HG03558 (cell line): ENCODE measurements around the gene KCNJ12.
"Not testable (repeated sequence)": the region's sequence is repeated elsewhere in the genome, so short reads cannot be mapped to it uniquely, and the experiment has no call there.

Experiments
- ATAC-seq: cut with Tn5 transposase; IDR thresholded peaks from one replicate; pipeline ENCODE4 v1.9.1; 2021; ENCODE audit warnings: moderate number of reproducible peaks; ENCODE audit not compliant: unreplicated experiment; ENCODE audit errors: extremely low read depth

Gene KCNJ12

DNA sequence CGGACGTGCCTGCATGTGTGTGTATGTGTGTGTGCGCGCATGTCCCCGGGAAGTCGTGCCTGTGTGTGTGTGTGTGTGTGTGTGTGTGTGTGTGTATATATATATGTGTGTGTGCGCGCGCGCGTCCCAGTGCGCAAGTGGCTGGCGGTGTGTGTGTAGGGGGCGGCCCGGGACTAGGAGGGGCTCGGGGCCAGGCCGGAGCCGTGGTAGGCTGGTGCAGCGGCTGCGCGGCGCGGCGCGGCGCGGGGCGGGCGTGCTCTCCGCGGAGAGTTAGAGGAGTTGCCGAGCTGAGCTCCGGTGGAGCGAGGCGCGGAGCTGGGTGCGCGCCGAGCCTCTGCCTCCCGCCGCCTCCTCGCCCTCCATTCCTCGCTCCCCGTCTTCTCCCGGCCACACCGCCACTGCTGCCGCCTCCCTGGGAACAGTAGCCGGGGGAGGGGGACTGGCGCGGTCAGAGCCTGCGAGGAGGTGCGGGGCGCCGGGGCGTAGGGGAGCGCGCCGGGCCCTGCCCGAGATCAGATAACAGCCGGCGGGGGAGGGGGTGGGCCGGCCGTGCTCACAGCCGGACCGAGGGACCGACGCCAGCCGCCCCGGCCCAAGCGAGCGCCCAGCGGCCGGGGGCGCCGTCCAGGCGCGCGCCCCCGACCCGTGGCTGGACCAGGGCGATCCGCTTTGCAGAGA, at the start of gene KCNJ12:
Gene KCNJ12 (plus strand): TSS at position 277 of the 678 bp plus-strand sequence. CDS start 38,986 bp downstream, outside the sequence.
- ATAC-seq, result no peak

DNA sequence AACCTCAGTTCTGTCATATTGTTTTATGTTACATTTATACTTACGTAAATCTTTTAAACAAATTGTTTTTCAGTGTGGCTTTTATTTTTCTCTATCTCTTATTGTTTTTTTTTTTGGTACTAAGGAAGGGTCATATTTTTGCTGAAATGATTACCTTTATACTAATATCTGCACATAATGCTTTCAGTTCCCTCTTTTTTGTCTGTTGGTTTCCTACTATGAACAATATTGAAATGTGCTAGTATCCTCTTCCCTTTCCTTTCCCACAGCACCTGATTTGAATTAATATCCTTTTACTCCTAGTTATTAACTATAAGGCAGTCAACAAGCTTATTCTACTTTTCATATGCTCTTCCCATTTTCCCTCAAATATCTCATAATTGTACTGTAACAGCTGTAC, 48.2 kb upstream of the KCNJ12 start:
- ATAC-seq, result not testable (repeated sequence)

DNA sequence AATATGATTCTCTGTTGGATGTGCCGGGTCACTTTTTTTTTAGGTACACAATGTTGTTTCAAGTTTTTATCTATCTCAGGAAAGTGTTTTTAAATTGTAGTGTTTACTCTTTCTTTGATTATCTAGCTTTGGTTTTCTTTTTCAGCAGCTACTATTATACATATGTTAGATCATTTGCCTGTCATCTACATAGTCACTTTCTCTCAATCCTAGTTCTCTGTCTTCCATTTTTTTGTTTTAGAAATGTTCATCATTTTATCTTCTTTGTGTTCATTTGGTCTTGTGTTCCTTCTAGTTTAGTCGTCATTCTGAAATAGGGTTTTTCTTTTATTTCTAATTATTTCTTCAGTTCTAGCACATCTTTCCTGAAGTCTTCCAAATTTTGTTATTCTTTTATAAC, 47.4 kb upstream of the KCNJ12 start:
- ATAC-seq, result not testable (repeated sequence)

DNA sequence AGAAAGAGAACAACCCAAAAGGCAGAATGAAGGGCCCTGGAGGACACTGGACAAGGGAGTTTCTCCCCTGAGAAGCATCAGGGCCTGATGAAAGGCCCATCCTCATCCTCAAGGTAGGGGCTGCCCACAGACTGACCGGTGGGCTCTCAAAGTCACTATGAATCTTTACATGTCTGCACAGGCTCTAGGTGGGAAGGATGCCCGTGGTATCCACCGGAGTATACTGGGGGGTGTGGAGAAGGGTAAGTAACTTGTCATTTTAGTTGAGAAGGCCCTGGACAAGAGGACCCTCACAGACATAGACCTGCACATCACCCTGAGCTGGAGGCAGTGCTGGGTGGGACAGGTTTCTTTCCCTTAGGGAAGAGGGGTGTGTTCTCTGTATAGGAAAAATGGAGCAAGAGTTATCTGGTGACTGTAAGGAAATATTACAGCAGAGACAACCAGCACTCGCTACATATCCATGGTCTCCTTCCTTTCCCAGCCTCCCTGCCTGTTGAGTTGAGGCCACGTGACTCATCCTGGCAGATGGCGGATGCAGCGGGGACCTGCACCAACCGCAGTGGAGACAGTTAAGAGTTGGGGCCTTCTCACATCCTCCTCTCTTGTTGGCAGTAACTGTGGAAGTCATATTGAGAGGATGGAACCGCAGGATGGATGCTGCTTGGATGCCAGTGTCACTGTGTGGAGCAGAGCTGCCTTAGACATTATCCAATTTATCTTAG, 45.6 kb upstream of the KCNJ12 start:
- no peak for ATAC-seq

DNA sequence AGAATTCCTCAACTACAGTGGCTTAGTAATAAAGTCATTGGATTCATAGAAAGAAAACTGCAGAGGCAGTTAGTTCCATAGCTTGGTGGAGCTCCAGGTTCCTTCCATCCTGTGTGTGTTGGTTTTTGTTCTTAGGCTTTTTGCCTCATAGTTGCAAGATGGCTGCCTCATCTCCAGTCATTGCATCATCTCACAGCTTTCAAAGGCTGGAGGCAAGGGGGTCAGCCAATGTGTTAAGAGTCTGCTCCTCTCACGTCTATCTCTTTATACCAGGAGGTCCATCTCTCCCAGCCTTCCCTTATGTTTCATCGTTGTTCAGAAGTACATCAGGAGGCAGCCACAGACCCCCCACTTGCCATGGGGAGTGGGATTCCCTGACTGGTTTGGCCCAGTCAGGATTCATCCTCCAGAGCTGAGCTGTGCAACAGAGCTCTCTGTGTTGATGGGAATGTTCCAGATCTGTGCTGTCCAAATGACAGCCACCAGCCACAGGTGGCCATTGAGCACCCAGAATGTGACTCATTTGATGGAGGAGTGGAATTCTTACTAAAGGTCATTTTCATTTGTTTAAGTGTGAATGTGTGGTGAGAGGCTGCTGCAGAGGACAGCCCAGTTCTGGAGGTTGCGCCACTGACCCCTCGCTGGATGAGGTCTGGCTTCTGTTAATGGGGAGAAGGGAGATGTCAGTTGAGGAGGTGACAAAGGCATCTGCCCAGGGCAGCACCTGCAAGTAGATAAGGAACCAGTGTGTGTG, 39.4 kb upstream of the KCNJ12 start:
- not testable (repeated sequence) for ATAC-seq

DNA sequence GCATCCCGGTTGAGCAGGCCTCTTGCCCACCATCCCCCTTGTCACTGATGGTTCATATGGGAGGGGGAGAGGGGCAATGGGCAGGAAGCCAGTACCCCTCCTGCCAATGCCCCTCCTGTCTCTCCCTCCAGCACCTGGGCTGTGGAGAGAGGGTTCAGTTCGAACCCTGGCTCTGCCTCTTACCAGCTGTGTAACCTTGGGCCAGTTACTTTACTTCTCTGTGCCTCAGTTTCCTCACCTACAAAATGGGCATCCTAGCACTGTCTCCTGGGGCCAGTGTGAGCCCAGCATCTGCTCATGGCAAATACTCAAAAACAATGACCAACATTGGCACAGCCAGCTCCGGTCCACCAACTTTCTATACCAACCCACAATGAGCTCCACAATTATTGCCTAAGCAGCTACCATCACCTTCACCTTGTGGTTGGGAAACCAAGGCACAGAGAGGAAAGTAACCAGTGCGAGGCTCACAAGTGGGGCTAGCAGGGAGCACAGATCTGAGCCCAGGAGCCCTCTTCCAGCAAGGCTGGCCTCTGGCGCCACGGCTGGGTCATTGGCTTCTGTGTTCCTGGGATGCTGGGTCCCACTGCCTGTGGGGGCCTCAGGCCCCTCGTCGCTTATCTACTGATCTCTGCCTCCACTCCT, 38.1 kb upstream of the KCNJ12 start:
- ATAC-seq, result not testable (repeated sequence)

DNA sequence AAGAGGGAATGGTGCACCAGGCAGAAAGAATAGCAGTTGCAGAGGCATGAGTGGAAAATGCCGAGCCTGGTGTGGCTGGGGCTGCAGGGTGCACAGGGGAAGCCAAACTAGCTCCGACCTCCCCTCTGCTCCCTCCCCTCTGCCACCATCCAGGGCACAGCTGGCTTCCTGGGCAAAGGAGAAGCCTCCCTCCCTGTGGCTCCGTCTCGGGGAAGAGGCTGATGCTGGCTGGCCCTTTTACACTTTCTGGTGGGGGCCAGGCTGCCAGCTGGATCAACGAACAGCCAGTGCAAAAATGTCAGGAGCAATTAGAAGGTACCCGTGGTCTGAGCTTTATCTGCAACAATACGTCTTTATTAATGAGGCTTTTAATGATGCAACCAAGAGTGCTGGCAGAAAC, 37.1 kb upstream of the KCNJ12 start:
- no peak for ATAC-seq

DNA sequence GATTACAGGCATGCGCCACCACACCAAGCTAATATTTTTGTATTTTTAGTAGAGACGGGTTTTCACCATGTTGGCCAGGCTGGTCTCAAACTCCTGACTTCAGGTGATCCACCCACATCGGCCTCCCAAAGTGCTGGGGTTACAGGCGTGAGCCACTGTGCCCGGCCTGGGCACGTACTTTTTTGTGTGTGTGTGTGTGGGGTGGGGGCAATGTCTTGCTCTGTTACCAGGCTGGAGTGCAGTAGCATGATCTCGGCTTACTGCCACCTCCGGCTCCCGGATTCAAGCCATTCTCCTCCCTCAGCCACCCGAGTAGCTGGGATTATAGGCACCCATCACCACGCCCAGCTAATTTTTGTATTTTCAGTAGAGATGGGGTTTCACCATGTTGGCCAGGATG, 36.6 kb upstream of the KCNJ12 start:
- not testable (repeated sequence) for ATAC-seq

DNA sequence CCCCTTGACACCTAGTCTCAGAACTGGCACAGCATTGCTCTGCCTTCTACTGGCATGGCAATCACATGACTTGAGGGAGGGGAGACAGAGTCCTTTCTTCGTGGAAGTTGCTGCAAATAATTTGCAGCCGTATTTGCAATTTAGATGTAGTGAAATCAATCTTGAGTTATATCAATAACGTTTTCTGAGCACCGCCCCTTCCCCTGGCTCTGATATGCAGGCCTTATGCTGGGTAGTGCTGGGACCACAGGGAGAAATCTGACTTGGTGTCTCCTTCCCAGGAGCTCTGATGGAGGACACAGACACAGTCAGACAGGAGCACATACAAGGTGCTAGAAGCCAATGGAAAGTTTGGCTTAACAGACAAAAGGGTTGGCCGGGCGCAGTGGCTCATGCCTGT, 35.8 kb upstream of the KCNJ12 start:
- not testable (repeated sequence) for ATAC-seq

DNA sequence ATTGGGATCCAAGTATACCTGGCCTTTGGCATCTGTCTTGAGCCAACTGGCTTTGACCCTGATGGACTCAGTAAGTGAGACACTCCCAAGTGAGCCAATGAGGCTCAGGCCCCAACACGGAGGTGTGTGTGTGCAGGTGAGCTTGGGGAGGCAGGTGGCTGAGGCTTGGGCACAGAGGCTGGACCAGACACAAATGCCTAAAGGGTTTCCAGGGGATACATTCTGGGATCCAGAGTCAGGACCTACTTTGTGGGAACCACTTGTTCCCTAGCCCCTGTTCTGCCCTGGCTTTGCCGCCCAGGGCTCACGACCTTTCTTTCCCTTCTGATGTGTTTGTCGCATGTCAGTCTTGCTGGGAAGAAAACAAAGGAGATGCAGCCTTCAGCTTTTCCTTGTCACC, 34.9 kb upstream of the KCNJ12 start:
- not testable (repeated sequence) for ATAC-seq

DNA sequence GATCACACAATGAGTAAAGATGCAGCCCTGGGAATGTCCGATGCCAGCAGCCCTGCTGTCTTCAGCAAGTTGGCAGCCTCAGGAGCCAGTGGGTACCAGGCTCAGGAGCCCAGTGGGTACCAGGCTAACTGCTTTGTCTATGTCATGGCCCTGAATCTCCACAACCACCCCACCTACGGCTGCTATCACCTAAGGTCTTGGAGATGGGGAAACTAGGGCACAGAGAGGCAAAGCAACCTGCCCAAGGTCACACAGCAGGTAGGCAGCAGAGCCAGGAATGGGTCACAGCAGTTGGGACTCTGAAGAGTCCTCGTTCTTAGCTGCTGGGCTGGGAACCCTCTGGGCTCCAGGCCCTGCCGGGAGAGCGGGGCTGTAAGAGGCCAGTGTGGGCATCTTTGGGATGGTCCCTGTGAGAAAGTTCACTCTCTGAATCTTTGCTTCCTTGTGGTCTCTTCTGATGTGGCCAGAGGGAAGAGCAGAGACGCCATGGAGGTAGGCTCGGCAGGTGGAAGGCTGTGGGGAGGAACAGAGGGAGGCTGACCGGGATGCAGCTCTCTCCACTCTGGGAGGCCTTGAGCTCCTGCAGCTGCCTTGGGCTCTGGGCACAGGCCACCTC, 34.1 kb upstream of the KCNJ12 start:
- ATAC-seq, result not testable (repeated sequence)

DNA sequence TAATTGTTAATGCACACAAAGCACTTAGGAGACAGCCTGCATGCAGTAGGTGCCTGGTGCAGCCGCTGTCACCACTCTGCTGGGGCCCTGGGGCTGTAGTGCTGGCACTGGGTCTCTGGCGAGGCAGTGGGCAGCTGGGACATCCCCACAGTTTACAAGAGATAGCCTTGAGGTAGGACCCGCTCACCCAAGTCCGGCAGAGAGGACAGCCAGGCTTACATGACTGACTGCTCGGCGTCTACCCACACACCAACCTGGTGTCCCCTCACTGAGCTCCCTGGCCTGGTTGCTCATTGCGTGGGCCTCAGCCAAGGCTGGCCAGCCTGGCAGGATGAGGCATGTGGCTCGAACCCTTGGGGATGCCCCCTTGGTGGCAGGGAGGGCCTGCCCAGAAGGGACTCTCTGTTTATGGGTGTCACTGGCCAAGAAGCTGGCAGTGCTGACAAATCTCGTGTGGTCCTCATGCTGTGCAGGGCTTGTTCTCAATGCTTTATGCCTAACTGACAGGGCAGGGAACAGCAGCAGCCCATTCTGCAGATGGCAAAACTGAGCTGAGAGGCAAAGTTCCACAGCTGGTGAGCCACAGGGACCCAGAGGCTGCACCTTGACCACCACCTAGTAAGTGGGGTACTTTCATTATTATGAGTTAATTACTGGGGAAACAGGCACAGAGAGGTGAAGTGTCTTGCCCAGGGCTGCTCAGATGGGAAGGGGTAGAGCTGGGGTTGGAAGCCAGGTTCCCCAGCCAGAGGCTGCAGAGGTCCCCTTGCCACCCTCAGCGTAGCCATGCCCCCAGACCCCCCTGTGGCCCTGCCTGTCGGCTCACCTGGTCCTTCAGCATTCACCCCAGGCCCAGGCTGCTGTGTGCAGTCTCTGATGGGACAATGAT, 32.9 kb upstream of the KCNJ12 start:
- not testable (repeated sequence) for ATAC-seq

DNA sequence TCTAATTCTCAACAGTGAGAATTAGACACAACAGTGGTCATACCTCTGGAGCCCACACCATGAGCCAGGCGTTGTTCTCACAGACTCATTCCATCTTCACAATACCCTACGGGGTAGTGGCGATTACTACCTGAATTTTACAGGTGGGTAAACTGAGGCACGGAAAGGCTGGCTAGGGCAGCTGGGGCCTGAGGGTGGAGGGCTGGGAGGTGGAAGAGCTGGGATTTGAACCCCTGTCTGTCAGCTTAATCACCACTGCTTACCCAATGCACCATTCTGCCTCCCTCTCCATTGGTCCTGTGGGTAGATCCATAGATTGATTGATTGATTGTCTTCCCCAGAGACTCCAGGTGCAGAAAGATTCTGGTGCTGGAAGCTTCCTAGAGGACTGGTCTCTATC, 31.4 kb upstream of the KCNJ12 start:
- not testable (repeated sequence) for ATAC-seq

DNA sequence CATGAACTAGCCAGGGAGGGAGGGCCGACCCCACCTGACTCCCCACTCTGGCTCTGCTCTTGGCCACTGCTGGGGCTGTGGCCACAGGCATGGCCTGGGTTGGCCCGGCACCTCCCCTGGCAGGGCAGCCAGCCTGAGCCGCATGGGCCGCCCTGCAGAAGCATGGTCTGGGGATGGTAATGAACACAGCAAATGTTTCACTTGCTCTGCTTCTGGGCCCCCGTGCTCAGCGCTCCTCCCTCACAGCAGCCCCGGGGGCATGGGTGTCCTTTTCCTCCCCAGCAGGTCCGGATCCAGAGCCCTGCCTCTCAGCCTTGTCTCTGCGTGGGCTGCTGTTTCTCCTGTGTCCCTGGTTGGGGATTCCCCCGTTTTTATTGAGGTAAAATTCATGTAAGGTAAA, 30.9 kb upstream of the KCNJ12 start:
- no peak for ATAC-seq

DNA sequence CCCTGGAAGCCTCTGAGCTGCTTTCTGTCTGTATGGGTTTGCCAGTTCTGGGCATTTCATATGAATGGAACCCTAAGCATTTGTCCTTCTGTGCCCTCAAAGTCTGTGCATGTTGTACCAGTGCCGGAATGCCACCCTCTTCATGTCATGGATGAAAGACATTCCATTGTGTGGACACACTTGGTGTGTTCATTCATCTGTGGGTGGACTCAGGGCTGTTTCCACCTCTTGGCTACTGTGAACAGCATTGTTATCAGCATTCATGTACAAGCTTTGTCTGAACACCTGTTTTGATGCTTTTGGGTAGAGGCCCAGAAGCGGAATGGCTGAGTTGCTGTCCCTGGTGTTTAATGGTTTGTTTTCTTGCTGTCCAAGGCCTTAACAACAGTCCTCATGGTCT, 30.1 kb upstream of the KCNJ12 start:
- not testable (repeated sequence) for ATAC-seq

DNA sequence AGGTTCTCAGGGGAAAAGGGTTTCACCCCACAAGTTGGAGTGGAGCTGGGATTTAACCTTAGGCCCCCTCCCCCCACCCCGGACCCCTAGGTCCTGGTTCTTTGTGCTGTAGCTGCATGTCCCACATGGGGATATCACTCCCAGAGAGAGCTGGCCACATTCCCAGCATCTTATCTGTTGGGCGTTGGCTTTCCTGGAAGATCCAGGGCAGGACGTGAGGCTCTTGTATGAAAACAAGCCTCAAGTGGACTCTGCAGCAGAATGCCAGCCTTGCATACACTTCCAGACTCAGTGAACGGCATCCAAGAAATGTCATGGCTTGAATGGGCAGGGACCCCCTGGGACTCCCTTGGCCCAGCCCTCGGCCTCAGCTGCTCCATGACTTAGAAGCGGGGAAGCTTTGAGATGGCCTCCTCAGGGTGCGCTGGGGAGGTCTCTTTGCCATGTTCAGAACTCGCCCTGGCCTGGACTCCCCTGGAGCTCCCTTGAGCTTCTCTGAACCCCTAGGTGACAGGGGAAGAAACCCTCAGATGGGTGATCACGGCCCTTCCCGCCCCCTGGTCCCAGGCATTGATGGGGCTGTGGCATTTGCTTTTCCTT, 29.4 kb upstream of the KCNJ12 start:
- ATAC-seq, result not testable (repeated sequence)

DNA sequence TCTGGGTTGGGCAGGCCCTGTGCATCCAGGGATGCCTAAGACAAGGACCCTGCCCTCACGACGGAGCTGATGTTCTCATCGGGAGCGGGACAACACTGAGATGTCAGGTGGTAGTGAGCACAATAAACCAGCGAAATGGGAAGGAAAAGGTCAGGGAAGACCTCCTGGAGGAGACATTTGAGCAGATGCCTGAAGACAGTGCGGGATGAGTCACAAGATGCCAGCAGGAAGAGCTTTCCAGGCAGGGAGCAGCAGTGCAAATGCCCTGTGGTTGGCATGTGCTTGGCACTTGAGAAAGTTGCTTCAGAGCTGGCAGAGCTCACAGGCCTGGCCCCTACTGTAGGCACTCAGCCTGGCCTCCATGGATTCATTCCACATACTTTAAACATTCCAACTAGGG, 28.5 kb upstream of the KCNJ12 start:
- ATAC-seq, result not testable (repeated sequence)

DNA sequence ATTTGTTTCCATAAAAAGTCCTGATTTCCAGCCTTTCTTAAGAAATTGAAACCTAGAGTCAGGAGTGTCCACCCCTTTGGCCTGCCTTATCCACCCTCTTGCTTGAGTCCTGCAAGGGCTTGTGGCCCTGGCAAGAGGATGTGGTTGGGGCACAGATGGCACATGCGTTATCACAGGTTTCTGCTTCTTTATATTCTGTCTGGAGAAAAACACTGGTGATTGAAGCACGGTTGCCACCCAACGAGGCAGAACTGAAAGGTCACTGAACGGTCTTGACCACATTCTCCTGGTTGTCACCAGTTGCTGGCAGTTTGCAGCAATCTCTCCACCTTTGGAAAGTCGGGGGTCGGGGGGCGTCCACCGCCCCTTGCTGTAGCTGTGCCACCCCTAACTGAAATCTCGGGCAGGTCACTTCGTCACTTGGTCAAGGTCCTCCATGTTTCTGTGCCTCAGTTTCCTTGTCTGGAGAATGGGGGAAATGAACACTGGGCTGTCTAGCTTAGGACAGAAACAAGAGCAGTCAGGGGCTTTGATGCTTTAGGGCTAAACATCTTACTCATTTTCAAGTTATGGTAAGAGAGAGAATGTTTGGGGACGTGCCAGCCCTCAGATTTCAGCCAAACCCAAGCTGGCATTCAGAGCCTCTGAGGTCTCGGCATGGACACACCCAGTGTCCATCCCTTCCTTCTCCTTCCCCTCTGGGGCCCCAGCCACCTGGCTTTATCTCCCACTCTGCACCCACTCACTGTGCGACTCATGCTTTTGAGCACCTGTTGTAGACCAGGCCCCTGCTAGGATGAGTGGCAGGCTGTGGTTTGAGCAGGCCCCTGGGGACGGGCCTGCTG, 27.9 kb upstream of the KCNJ12 start:
- not testable (repeated sequence) for ATAC-seq
